NCI-H2196 treated with DMSO at 0.1 percent for 48 hours (cell line): ENCODE results near the gene NXPH2.

Experiments
- DNase-seq: peaks from one replicate; lab custom pipeline; 2025; ENCODE audit not compliant: unreplicated experiment; lab: John Stamatoyannopoulos, UW

NXPH2 gene

DNA sequence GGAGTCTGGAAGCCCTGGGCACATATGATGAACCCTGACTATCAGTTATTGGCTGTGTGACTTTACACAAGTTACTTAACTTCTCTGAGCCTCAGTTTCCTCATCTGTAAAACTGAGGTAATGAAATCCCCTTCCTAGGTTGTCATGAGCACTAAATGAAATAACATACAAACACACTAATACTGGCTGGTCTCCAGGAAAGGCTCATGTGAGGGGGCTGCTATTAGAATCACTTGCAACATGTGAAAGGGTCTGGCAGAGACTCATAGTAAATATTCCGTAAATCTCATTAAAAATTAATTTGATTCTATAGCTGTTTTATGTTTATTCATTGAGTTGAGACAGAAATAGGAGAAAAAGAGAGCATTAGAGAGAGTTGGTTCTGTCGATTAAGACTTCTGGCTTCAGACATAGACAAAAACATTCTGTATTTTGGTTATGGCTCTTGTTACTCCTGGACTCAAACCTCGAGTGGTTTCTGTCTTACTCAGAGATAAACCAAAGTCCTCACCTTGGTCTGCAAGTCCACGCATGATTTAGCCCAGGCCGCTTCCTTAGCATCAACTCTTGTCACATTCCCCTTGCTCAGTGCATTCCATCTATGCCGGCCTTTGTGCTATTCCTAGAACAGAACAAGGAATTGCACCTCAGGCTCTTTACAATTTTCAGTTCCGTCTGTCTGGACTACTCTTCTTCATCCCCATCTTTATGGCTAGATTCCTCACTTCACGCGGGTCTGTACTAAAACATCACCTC is 139.1 kb downstream of the NXPH2 start:
- no peak for DNase-seq

DNA sequence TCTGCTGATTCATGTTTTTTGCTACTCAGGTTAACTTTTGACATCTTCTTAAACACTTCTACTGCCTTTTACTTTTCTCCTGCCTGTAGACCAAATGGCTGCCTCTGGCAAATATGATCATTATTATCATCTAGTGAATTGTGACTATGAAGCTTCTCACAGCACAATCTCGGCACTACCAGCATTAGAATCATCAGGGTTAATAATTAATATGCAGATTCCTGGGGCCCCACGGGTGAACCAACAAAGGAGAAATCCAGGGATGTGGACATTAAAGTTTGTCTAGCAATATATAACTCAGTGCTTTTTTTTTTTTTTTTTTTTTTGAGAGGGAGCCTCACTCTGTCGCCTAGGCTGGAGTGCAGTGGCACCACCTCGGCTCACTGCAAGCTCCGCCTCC is 142.5 kb downstream of the NXPH2 start:
- DNase-seq, result no peak

DNA sequence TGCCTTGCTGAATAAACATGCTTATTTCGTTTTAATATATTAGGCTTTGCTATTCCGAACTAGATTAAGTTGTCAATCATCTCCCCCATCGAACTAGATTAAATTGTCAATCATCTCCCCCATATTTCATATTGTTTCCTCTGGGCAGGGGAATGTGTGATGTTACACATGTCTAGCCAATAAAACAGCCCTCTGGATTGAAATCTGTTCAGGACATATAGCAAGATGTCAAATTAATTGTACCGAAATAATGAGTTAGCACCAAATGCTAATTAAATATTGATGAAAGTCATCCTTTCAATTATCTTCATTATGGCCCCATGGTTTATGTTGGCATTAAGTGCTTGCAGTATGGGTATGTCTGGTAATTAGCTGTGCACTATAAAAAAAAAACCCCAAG is 143.1 kb downstream of the NXPH2 start:
- no peak for DNase-seq

DNA sequence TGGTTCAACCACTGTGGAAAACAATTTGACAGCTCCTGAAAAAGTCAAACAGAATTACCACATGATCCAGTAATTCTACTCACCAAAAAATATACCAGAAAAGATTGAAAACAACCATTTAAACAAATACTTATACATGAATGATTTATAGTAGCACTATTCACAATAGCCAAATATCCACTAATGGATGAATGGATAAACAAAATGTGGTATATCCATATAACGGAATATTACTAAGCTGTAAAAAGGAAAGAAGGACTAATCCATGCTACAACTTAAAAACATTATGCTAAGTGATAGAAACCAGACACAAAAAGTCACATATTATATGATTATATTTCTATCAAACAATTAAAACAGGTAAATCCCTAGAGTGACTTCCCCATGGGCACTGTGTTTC is 147.1 kb downstream of the NXPH2 start:
- no peak for DNase-seq

DNA sequence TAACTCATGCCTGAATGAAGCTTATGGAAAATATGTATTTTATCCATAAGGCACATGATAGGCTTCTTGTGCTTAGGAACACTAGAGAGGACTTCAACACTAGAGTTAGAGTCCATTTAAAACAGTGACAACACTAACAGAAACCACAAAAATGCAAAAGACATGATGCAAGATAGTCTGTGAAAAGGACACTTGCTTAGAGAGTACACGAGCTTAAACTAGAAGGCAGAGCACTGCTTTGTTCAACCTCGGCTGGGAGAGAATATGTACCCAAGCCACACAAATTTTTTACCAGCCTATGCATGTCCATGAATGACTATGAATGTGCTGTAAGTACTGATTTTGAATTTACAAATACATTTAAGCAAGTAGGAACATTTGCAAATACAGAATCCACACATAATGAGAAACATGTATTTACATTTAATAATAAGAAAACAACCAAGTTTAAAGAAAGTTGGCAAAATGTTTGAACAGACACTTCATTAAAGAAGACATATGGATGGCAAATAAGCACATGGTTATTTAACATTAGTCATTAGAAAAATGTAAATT is 148.0 kb downstream of the NXPH2 start:
- no peak for DNase-seq

DNA sequence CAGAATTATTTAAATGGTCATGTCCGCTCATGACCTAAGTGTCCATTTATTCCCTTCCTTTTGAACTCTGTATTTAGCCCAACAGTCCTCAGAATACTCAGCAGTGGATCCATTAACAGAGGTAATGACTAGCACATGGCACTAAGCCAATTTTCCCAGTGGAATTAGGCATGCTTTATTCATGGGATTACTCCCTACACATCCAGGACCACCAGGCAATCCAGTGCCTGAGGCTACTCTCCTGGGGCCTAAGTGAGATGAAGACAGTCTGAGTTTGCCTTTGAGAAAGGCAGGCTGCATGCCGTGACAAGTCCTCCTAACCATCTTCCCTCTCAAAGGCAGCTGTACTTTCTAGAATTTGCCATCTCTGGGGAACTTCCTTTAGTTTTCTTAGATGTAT is 150.0 kb downstream of the NXPH2 start:
- DNase-seq, result no peak

DNA sequence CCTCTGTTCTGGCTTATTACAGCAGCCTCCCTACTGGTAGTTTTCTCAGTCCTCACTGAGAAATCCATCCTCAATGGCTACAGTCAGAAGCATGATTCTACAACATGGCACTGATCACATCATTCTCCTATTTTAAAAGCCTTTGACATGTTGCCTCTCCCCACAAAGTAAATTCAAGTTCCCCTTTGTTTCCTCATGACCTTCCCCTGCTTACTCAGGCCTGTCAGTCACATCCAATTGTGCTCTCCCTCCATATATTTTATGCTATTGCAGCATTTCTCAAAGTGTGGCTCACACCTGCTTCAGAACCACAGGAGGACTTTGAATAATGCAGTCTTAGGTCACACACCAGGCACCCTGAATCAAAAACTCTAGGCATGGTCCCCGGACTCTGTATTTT is 154.0 kb downstream of the NXPH2 start:
- DNase-seq, result no peak

DNA sequence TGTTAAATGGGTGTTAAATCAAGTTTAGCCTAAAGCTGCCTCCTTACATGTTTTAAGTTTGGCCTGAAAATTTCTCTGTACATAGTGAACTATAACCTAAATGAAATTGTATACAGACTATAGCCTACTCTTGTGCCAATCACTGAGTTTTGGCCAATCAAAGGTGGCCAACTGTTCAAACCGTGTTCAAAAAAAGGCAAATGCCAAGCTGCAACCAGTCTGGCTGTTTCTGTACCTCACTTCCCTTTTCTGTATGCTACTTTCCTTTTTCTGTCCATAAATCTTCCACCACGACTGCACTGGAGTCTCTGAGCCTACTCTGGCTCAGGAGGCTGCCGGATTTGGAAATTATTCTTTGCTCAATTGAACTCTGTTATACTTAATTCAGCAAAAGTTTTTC is 157.6 kb downstream of the NXPH2 start:
- DNase-seq, result no peak

DNA sequence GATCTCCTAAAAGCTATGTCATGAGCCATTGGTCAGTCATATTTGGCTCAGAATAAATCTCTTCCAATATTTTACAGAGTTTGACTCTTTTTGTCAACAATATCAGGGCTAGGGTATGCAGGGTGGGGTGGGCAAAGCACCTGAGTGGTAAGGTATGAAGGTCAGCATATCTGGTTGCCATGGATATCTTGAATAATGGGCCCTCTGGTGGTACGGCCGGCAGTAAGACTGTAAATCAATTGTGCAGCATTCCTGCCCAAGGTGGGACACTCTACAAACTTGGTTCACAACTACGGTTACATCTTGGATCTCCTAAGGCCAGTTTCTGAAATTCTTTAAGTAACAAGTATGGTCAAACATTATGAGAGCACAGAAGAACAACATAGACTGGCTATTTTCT is 159.1 kb downstream of the NXPH2 start:
- DNase-seq, result no peak

DNA sequence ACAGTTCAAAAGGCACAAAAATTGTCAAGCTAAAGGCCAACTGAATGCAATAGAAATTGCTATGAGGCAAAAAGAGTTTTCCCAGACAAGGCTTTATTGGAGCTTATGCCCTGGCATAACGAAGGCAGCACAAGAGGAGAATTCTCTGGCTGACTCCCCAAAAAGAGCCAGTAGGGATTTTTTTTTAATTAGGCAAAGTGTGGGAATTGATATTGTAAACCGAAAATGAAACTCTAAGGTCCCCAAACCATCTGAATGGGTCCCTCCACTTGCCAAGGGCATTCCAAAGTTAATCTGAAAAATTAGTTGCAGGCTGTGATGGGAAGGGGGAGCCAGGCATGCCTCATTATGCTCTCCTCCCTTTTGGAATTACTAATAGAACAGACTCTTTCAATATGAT is 159.8 kb downstream of the NXPH2 start:
- DNase-seq, result no peak
